Fibroblast of lung (primary cell): ENCODE results near the gene PRELID1.
"Not testable (repeated sequence)": the region's sequence is repeated elsewhere in the genome, so short reads cannot be mapped to it uniquely, and the experiment has no call there.

Experiments
- CTCF ChIP-seq, 2 donors: IDR thresholded peaks in 1 of 2; conservative IDR thresholded peaks in 1 of 2; 1 replicate in 1 of 2; 2 replicates in 1 of 2; pipeline ENCODE4 v1.5.1; 2011 to 2012; ENCODE audit warnings: low read length in 2 of 2, control low read depth in 1 of 2, inconsistent platforms in 1 of 2, low read depth in 1 of 2, mild to moderate bottlenecking in 1 of 2
- EZH2 ChIP-seq: IDR thresholded peaks from 2 replicates; pipeline ENCODE4 v1.5.1; 2012; ENCODE audit warnings: low read length, control low read depth, mild to moderate bottlenecking; ENCODE audit errors: missing control alignments

GRCh38 chr5:177258711-177259110, 44.9 kb upstream of the PRELID1 start:
- TF ChIP-seq EZH2; CTCF (conservative IDR thresholded peaks at IDR 0.05 in 1 of 2, IDR thresholded peaks at IDR 0.05 in 1 of 2; ENCODE audit: low read depth in 1 of 2, low read length in 2 of 2): not testable (repeated sequence)
